ENCODE data around the gene NHERF2.

NHERF2 gene

DNA sequence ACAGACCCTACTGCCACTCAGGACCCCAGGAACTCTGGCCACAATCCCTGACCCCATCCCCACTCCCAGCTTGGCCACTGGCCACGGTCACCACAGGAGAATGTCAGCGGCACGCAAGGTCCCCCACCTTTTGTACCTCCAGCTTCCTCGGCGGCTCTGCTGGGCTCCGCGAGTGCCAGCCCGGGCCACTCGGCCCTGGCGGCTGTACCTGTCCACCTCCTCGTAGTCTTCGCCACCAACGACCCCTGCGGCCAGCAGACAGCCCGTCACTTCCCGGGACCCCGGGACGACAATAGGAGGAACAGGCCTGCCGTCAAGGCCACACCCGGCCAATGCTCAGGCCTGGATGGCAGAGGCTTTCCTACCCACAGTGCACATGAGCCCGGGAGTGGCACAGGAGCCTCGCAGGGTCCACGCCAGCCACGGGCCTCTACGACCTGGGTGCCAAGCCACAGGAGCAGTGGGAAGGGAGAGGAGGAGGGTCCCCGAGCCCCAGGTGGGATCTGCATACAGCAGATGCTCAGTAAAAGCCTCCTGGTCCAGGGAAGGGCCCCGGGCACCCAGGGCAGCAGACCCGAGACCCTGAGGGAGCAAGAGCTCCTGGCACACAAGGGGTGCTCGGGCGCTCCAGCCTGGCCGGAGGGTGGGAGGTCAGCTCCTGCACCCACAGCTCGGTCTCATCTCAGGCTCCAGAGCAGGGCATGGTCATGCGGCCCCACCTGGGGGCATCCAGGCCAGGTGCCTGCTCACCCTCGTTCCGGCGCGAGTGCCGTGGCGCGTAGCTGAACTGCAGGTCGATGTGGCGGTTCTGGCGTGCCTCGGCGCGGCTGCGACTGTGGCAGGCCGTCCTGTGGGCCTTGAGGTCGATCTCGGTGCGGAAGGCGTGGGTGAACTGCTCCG lies 25.0 kb upstream of the NHERF2 start:
- DNase-seq (ENCODE audit: extremely low spot score) = no peak
- CTCF ChIA-PET = no interaction called here
- TF ChIP-seq BHLHE40 (IDR thresholded peaks at IDR 0.05; ENCODE audit: borderline replicate concordance) (no peak), FOXA1 (IDR thresholded peaks at IDR 0.05) (no peak)
- TF ChIP-seq, protein P1, sequence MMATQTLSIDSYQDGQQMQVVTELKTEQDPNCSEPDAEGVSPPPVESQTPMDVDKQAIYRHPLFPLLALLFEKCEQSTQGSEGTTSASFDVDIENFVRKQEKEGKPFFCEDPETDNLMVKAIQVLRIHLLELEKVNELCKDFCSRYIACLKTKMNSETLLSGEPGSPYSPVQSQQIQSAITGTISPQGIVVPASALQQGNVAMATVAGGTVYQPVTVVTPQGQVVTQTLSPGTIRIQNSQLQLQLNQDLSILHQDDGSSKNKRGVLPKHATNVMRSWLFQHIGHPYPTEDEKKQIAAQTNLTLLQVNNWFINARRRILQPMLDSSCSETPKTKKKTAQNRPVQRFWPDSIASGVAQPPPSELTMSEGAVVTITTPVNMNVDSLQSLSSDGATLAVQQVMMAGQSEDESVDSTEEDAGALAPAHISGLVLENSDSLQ (IDR thresholded peaks at IDR 0.05) = no peak
- POLR2A ChIA-PET = interaction anchor here (1.4 kb wide), 1 partner anchor 37 kb away, joined by 3 read pairs; the partner anchor contains the start of gene RPS2

DNA sequence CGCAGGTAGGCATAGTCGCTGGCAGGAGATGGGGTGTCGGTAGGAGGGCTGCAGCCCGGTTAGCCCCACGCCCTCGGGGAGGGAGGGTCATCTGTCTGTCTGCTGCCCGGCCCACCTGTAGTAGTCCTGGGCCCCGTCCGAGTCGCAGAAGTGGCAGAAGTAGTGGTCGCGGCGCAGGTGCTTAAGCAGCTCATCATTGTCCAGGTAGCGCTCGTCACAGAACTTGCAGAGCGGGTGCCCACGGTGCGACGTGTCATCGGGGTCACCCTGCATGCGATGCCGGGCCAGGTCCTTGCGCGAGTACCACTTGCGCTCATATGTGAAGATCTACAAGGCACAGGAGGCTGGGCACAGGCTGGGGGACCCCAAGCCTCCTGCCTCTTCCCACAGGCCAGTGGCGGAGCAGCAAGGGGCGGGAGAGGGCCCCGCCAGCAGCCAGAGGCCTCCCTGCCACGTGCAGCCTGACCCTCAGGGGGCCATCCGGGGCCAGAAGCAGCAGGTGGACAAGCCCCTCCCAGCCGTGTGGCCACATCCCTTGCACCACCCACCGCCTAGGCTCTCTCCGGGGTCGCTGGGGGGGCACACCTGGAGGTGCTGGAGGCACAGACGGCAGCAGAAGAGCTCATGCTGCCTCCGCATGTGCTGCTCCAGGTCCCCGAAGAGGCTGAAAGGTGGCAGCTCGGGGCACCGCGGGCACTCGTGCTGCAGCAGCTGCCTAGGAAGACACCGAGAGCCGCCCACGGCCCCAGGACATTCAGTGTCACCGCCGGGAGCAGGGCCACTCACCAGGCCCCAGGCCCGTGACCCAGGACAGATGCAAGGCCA lies 24.1 kb upstream of the NHERF2 start:
- no peak for TF ChIP-seq TARDBP (IDR thresholded peaks at IDR 0.05)
- no peak for TF ChIP-seq FOXA1 (IDR thresholded peaks at IDR 0.05)
- no peak for TF ChIP-seq L3MBTL2 (conservative IDR thresholded peaks at IDR 0.05)
- no peak for TF ChIP-seq FOXM1 (IDR thresholded peaks at IDR 0.05; ENCODE audit: borderline replicate concordance)
- no peak for TF ChIP-seq LEF1 (IDR thresholded peaks at IDR 0.05; ENCODE audit: borderline replicate concordance)
- TF ChIP-seq ZNF384 (IDR thresholded peaks at IDR 0.05) = no peak
- TF ChIP-seq, protein P1 (IDR thresholded peaks at IDR 0.05) = no peak
- TF ChIP-seq HDGF (IDR thresholded peaks at IDR 0.05; ENCODE audit: borderline replicate concordance) = no peak
- ChIA-PET POLR2A (interaction anchor here (1.2 to 1.4 kb wide), 3 partner anchors 19 to 45 kb away, joined by 3 to 4 read pairs (median 4); partner anchors contain the start of genes GFER, NTHL1, RPS2 and TSC2), CTCF (no interaction called here)
- no peak for DNase-seq (ENCODE audit: extremely low spot score)

DNA sequence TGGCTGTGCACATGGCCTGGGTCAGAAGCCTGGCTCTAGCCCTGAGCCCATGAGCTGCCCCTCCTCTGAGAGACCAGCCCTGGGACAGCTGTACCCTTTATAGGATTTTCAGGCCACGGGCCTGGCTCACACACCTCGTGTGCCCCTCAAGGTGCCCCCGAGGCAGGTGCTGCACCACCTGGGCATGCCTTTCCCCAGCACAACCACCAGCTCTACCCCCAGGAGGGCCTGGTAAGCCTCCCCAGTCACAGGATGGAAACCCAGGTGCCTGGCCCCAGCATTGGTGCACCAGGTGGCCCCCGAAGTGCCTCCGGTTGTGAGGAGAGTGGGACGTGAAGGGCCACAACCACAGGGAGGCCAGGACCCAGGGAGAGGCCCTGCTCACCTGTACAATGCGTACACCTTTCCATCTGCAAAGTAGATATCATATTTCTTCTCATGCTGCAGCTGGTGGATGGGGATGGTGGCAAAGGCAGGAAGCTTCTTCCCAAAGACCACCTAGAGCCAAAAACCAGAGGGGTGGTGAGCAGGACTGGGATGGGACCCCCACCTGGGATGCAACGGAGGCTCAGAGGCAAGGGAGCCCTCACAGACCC lies 23.4 kb upstream of the NHERF2 start:
- no peak for DNase-seq (ENCODE audit: extremely low spot score)
- TF ChIP-seq ARNT (IDR thresholded peaks at IDR 0.05) (no peak), ELF4 (IDR thresholded peaks at IDR 0.05) (no peak), BHLHE40 (IDR thresholded peaks at IDR 0.05; ENCODE audit: borderline replicate concordance) (no peak), ZNF384 (IDR thresholded peaks at IDR 0.05) (no peak), SP1 (IDR thresholded peaks at IDR 0.05) (no peak), LEF1 (IDR thresholded peaks at IDR 0.05; ENCODE audit: borderline replicate concordance) (no peak), SUZ12 (IDR thresholded peaks at IDR 0.05) (no peak), FOXM1 (IDR thresholded peaks at IDR 0.05; ENCODE audit: borderline replicate concordance) (no peak), FOXK2 (IDR thresholded peaks at IDR 0.05) (no peak), HDGF (IDR thresholded peaks at IDR 0.05; ENCODE audit: borderline replicate concordance) (no peak), NFRKB (IDR thresholded peaks at IDR 0.05) (no peak), TARDBP (IDR thresholded peaks at IDR 0.05) (no peak), L3MBTL2 (conservative IDR thresholded peaks at IDR 0.05) (no peak)
- TF ChIP-seq, protein P1 (IDR thresholded peaks at IDR 0.05) = no peak
- POLR2A ChIA-PET = interaction anchor here (0.9 to 3.1 kb wide), 8 partner anchors 12 to 152 kb away, joined by 4 to 23 read pairs (median 5); partner anchors contain the start of genes GFER, NTHL1, RPS2 and TBL3
- CTCF ChIA-PET = interaction anchor here (0.9 to 1.7 kb wide), 6 partner anchors 9 to 150 kb away, joined by 4 to 13 read pairs (median 6); partner anchors contain the start of gene NOXO1

DNA sequence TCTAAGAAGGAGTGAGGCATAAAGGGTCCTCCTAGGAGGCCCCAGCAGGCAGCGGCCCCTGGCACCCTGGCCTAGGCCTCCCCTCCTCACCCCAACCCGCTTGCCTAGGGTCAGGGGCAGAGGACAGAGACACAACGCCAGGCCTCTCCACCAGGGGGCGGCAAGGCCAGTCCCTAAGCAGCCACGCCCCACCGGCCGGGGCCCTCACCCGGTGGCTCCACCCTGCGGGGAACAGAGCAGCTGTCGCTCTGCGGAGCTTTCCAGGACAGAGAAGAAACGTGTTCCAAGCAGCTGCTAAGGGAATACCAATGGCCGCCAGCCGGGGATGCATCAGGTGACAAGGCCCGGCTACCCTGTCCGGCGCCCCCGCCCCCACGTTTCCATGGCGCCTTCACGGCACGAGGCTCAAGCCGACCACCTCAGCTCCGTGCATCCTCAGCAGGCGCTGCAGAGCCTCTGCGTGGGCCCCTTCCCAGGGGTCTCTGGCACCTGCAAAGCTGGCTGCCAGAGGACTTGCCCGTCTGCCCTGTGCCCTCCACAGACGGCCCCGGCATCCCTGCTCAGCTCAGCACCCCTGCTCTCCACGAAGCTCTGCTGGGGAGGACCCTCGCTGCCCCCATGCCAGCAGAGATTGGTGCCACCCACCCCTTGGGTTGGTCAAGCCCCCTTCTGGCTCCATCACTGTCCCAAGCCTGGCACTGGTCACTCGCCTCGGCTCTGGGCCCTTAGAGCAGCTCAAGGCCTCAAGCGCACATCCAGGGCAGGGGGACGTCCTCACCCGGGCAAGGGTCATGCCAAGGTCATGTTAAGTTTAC lies 22.7 kb upstream of the NHERF2 start:
- no peak for TF ChIP-seq SP1 (IDR thresholded peaks at IDR 0.05)
- TF ChIP-seq, protein P1 (IDR thresholded peaks at IDR 0.05) = peak; percentile 86
- peak; percentile 91 for DNase-seq (ENCODE audit: extremely low spot score)
- POLR2A ChIA-PET = interaction anchor here (0.7 to 3.1 kb wide), 10 partner anchors 10 to 151 kb away, joined by 3 to 23 read pairs (median 5); partner anchors contain the start of genes GFER, NTHL1, RPS2 and TBL3
- CTCF ChIA-PET = interaction anchor here (0.6 to 1.7 kb wide), 9 partner anchors 9 to 149 kb away, joined by 3 to 13 read pairs (median 5); partner anchors contain the start of gene NOXO1
